Measurements from ENCODE around the gene PSMB2.

Gene PSMB2

DNA sequence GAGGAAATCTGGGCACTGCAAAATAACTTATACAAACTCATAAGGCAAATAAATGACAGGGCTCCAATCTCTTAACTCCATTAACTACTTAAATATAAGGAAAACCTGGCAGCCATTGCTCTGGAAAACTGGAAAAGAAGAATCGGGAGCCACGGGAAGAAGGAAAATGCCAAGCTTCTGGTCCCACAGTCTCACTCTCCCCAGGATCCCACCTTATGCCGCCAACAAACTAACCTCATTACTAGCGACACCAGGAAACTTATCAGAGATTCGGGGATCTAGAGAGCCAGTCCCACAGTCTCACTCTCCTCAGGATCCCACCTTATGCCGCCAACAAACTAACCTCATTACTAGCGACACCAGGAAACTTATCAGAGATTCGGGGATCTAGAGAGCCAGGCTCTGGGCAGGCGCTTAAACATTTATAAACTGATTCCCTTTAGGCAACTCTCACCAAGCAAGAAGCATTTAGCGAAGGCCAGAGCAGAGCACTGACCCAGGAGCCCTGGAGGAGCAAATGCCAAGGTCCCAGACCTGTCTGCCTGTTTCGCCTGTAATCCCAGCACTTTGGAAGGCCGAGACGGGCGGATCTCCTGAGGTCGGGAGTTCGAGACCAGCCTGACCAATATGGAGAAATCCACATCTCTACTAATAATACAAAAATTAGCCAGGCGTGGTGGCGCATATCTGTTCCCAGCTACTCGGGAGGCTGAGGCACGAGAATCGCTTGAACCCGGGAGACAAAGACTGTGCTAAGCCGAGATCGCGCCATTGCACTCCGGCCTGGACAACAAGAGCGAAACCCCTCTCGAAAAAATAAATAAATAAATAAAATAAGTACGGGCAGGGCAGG lies 720 bp downstream of the PSMB2 start:
- no peak for DNase-seq

DNA sequence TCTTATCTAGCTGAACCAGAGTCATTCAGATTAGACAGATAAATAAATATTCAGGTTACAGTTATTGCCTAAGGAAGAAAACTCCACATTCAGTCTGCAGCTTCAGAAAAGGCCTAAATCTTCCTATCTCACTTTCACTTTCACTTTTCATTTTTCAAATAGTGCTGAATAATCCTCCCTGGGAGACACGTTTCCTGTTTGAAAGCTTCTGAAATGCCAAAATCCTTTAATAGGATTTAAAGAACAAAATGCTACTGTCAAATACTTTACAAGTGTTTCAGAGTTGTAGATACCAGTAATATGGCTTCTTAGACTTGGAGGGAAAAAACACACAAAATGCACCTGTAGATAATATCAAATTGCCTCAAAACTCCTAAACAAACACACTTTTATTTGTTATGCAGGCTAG lies 3.9 kb downstream of the PSMB2 start:
- no peak for DNase-seq

DNA sequence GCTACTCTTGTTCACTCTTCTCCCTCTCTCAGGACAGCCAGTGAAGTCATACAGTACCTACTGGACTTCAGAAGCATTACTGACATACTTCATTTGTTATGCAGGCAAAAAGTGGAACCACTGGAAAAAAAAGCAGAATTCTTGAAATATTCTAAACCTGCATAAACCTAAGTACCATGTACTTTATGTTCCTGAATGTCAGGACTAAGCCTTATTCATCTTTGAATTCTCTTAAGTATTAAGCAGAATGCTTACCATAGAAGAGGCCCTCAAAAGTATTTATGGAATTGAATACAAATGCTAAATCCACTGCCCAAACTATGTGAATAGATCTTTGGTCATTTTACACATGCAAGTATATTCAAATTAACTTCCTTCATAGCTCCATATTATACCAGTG lies 7.8 kb downstream of the PSMB2 start:
- DNase-seq: no peak

DNA sequence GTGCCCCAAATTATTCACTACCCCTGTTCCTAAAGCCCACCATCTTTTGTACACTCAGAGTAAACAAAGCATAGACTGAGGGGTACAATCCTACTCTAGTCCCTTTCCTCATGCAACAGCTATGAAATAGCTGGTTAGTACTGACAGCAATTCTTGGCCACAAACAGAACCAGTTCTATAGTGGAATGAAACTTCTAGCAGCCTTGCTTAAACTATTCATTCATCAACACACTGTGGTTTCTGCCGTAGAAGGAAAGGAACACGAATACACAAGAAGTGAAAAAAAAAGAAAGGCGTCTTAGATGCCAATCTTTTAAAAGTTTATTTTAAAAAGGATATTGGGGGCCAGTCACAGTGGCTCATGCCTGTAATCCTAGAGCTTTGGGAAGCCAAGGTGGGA lies 9.9 kb downstream of the PSMB2 start:
- DNase-seq: no peak

DNA sequence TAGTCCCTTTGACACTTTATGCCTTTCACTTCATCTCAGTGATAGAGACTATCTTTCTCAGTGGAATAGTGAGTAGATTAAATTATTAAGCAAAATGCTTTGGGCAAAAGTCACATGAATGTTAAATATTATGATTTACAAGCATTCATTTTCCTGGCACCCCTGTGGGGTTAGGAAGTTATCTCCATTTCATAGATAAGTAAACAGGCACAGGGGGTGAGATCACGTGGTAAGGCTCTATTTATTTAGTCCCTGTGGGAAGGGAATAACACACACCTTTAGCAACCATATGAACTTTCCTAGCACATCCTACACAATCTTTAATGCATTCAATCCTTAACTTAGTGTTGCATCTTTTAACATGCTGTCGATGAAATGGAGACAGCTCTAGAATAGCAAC lies 12.3 kb downstream of the PSMB2 start:
- DNase-seq: no peak

DNA sequence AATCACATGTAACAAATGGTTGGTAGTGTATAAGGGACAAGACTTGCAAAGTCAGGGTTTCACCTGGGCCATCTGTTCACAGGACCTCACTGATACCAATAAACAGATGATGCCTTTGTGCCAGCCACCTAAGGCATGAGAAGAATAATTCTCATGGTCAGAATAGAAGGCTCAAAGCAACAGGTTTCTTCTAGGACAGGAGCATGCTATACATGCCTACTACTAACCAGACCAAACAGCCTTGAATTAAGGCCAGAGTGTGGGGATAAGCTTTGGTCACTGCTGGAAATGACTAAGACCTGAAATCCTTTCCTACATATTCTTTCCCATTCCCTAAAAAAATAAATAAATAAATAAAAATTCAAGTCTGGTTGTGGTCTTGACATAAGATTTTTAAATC lies 17.5 kb downstream of the PSMB2 start:
- no peak for DNase-seq

DNA sequence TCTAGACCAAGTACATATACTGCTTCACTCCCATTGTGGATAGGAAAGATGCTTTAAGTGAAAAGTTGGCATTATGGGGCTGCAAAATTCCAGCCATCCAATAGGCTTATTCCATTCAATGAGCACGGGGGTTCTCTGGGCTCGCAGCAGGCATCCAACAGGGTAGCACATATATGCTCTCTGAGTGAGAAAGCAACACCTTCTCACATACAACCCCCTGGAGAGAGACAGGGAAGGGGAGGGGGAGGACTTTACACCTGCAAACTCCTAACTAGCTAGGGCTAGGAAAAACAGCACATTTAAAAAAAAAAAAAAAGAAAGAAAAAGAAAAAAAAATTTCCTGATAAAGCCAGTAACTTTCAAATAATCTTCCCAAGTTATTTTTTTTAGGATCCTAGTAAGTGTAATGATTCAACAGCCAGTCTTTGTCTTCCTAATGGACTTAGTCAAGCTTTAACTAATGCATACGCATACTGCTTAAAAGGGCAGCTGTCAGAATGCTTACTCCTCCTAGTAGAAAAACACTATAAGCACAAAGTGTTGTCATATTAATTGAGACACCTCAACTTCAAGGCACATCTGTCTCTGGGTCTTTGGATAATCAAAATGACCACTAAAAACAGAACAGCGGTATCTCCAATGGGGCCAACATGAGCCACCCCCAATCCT lies 18.7 kb downstream of the PSMB2 start:
- DNase-seq: no peak

DNA sequence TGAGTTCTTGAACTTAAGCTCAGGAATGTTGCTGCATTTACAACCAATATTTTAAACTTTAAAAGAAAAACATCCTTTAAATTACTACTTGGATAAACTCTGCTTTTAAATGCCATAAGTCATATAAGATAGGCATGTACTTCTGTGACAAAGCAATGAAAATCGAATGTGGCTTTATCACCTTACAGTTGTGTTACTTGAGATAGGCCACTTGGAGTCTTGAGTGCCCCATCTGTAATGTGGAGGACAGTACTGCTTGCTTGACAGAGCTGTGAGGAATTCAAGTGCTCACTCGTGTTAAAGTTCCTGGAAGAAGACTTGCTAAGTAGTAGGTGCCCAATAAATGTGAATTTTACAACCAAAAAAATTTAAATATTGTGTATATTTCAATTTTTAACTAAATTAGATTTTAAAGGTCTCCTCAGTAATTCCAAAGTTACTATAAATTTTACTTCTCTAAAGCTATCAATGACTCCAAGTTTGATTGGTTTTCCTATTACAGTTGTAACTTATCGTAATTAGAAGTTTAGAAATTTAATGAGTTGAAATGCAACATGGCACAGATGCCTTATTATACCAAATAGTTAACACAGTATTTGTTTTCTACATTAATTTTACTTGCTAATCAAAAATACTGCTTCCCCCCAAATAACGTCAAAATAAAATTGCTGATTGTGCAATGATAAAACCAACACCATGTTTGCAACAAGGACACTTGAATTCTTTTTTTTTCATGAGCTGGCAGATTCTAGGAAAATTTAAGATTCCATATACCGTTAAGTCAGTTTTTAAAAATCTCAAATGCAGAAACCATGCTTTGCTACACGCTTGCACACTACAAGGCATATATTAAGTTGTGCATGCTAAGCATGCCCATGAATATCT lies 21.8 kb downstream of the PSMB2 start:
- DNase-seq: no peak

DNA sequence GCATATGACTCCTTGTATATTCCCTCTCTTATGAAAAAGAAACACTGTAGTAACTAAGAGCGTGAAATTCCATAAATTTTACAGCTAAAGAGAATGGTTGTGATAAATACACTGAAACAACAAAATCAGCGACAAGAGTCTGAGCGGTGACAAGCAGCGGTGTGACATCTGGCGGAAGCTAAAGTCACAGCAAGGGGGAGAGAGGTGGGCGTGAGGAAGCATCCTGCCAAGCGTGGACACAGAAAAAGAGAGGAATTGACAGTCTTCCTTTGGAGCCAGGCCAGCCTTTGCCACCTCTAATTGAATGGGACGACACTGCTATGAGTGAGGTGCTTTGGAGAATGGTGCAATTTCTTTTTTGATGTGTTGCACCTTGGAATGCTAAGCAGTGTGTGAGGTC lies 25.9 kb downstream of the PSMB2 start:
- DNase-seq: no peak

DNA sequence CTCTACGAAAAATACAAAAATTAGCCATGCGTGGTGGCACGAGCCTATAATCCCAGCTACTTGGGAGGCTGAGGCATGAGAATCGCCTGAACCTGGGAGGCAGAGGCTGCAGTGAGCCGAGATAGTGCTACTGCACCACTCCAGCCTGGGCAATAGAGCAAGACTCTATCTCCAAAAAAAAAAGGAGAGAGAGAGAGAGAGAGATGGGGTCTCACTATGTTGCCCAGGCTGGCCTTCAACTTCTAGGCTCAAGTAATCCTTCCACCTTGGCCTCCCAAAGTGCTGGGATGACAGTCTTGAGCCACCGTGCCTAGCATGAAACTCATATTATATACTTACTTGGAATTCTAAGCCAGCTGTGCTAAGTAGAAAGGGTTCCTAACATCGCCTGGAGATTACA lies 29.7 kb downstream of the PSMB2 start:
- DNase-seq: no peak

DNA sequence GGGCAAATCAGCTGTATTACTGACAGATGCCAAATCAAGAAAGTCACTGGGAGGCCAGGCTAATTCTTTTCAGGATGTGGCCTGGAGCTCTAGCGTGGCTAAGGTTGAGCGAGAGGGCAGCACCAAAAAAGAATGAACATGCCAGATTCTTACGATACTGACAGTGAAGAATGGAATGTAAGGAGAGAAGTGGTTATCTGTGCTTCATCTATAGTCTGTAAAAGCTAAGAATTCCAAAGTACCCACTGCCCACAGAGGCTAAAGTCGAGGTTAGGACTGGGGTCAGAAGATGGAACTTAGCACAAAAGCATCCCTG lies 35.5 kb downstream of the PSMB2 start:
- DNase-seq: no peak

DNA sequence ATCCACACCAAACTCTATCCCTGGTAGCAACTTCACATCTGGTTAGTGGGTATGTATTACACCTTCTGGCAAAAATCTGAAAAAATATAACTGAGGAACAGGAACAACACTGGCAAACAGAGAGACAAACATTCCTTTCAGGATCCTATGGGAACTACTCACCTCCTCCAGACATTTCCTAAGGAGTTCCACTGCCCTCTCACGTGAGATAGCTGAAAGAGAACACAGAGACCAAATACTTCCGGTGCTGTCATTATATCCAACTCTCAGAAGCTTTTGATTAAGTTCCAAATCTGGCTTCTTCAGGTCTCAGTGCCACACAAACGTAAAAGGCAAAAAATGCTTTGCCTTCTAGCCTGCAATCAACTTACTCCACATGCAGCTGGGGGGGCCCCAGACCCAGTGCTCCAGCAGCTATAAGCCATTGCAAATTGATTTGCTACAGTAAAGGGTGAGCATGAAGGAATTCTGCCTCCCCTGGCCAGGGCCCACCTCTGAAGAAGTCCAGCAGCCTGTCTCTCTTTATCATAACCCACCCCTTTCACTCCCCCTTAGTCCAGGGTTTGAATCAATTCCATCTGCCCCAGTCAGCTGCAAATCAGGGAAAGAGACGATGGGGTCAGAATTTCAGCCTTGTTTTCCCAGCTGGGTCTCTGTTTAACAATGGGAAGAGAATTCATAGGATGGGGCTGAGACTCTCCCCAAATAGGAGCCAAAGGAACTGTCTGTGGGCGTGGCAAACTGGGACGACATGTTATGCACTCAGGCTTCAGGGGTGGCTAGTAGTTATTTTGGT lies 36.1 kb downstream of the PSMB2 start:
- DNase-seq: no peak

DNA sequence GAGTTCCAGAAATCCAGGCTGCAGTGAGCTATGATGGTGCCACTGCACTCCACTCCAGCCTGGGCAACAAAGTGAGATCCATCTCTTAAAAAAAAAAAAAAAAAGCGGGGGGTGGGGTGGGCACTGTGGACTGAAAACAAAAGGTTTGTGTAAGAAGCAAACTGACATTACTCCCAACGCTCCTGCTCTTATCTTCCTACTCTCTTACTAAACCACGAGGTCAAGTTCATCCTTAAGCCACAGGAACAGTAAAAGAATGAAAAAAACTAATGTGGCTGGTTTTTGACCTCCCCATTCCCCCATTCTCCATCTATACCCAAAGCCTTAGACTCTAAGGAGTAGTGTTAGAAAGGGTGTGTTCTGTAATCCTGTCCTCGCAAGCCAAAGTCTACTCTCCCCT lies 37.4 kb downstream of the PSMB2 start:
- DNase-seq: no peak

DNA sequence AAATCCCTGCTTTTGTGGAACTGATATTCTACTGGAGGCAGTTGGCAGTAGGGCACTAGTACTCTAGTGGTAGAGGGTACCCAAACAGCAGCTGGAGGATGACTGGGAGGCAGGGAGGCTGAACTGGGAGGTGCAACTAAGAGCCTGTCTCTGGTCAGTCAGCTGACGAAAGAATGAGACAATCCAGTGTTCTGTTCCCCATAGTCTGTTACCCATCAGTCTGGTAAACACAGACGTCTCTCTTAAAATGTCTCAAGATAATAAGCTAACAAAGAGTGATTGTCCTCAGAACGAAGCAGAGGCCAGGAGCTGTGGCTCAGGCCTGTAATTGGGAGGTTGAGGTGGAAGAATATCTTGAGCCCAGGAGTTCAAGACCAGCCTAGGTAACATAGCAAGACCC lies 37.9 kb downstream of the PSMB2 start:
- DNase-seq: no peak

DNA sequence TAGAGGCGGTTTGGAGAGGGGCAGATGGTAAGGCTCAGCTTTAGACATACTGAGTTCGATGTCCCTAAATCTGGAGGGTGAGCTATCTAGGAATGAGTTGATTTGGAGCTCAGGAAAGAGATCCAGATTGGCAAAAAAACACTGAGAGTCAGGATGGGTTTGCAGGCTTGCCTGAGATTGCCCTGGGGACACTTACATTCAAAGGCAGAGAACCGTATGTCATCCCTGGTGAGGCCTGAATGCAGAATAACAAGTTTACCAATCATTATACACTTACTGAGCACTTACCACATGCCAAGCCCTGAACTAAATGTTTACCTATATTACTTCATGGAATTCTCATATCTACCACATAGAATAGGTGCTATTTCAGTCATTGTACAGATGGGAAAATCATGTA lies 40.7 kb downstream of the PSMB2 start:
- DNase-seq: no peak

DNA sequence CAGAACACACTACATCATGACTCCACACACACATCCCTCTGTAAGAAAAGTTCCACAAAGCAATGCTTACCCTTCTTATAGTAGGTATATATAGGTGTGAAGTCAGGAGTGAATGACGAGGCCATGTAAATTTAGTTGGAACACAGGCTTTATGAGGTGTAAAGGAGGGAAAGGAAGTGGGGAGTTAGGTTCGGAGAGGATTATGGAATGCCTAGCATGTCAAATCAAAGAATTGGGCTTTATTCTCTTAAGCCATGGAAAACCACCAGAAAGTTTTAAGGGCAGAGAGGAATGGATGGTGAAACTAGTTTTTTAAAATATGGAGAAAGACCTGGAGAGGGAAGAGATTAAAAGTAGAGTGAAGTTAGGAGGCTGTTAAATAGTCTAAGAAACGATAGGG lies 41.9 kb downstream of the PSMB2 start:
- DNase-seq: no peak

DNA sequence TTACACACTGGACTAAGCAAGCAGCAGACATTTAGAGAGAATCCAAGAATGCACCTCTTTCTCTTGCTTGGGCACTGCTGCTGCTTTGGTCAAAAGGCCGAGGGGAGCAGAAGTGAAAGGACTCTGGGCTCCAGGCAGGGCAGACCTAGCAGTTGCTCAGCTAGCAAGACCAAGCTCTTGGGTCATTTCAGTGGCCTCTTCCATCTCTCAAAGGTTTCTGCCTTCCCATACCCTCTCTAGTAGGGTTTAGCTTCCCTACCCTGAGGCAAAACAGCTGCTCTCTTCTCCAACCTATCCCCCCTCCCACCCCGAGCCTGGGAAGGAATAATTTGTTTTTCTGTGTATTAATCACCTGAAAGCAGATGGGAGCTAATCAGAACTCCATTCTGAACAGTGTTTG lies 42.4 kb downstream of the PSMB2 start:
- no peak for DNase-seq

DNA sequence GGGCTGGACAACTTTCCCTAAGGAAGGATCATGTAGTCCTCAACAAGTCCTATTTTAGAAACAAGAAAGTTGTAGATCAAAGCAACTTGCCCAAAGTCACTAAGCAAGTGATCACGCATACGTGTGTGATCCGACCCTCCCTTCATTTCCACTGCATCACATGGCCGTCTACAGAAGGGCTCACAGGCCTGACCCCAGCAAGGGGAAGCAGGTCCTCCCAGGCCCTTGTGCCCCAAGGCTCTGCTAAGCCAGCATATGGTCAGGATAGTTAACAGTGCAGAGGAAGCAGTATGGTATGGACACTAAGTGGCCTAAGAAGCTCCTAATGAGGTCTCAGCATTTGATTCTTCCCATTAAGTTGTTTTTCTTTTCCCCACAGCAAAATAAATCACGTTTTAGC lies 43.5 kb downstream of the PSMB2 start:
- DNase-seq: no peak

DNA sequence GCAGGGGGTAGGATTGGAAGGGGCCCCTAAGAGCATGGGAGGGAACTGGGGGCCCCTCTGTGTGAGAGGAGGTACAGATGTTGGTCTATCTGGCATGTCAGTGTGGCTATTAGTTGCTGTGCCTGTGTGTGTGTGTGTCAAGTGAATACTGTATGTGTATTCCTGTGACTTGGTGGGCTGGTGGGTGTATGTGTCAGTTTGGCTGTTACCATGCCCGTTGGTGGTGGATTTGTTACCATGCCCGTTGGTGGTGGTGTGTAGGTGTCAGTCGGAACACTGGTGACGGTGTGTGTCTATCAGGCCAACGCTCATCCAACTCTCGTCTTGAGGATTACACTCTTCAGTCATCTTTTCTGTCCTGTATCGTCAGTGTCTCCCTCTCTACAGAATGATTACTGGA lies 45.6 kb downstream of the PSMB2 start:
- no peak for DNase-seq

DNA sequence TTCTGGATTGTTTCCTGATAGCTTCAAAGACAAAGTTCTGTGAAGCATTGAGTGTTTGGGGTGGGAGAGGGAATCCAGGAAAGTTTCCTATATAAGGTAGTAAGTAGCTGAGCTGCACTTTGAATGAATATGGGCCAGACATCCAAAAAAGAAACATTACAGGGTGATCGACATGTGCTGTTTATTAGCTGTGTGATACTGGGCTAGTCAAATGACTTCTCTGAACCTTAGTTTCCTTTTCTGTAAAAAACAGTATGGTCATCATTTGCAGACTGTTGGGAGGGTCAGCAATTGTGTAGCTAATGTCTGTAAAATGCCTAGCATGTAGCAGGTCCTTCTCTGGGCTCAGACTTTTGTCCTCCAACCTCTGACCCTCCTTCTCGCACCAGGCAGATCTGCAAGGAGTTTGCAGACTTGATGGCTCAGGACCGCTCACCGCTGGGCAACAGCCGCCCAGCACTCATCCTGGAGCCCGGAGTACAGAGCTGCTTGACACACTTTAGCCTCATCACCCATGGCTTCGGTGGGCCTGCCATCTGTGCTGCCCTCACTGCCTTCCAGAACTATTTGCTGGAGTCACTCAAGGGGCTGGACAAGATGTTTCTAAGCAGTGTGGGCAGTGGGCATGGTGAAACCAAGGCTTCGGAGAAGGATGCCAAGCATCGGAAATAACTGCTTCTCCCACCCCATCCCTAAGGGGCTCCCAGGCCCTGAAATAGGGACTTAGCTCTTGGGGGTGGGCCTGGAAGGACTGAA lies 47.1 kb downstream of the PSMB2 start:
- no peak for DNase-seq

DNA sequence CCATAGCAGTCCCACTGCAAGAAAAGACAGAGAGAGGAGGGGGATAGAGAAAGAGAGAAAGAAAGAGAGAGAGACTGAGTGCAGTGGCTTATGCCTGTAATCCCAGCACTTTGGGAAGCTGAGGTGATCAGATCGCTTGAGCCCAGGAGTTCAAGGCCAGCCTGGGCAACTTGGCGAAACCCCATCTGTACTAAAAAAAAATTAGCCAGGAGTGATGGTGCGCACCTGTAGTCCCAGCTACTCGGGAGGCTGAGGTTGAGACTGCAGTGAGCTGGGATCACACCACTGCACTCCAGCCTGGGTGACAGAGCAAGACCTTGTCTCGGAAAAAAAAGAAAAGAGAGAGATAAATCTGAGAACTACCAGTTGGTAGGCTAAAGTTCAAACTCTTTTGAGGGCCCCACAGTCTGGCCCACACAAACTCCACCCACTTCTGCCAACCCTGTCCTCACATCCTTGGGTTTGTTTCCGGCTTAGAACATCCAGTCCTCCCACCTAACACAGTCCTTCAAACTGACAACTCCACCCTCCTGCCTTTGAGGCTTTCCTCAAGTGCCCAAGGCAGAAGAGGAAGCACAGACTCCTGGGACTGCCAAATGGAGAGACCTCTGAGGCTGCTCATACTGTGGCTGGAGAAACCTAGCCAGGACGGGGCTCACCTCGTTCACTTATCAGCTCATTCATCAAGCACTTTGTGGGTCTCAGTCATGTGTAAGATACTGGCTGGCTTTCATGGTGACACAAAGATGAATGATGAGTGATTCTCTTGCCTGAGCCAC lies 48.1 kb downstream of the PSMB2 start:
- no peak for DNase-seq
